BJ (cell line): Measurements from ENCODE around the gene ZIC4. TPM values are rescaled to one million over a fixed set of nuclear protein-coding genes. Genes with fewer than 3 reads are reported as not detected.

ENCODE experiments used
- CTCF ChIA-PET: fragments of 350-600 bp; formaldehyde crosslinking; extraction: SDS; loops from one replicate; lab custom pipeline; 2021; ENCODE audit warnings: antibody characterized with exemption, inconsistent platforms; lab: Yijun Ruan, JAX
- POLR2A ChIA-PET: fragments of 300-600 bp; sonication (Branson Sonifier 250); formaldehyde crosslinking; extraction: SDS; loops from one replicate; lab custom pipeline; 2021; ENCODE audit warnings: antibody characterized with exemption; lab: Charles Lee
- DNase-seq: peaks from one replicate; pipeline ENCODE4 v3.0.0-alpha.2; 2011; ENCODE audit warnings: low read depth
- H3K27me3 ChIP-seq: 2 replicates; pipeline ENCODE4 v1.6.0; 2011; ENCODE audit warnings: low read length; ENCODE audit not compliant: control insufficient read depth, insufficient read depth
- H3K36me3 ChIP-seq: 2 replicates; pipeline ENCODE4 v1.5.1; 2011; ENCODE audit warnings: low read length; ENCODE audit not compliant: control insufficient read depth, insufficient read depth
- H3K4me3 ChIP-seq: 2 replicates; pipeline ENCODE4 v1.5.1; 2011; ENCODE audit warnings: low read depth, mild to moderate bottlenecking, control low read depth, low read length
- polyA plus RNA-seq: library from polyadenylated mRNA; depleted of rRNA; stranded (reverse); fragments of >200 nt; gene quantifications from 2 replicates; pipeline ENCODE4 v1.2.3, GENCODE V29; 2011
- TF ChIP-seq, protein P1 (sequence below): IDR thresholded peaks from 2 replicates; pipeline ENCODE4 v1.5.1; 2011; ENCODE audit warnings: low read depth, mild to moderate bottlenecking, control low read depth, inconsistent platforms, low read length, moderate library complexity; ENCODE audit not compliant: insufficient read depth

Gene ZIC4
- polyA plus RNA-seq, 1 experiment, result 3.2 TPM

- Histone ChIP-seq H3K4me3 (no peak overlapping the region), H3K36me3 (no peaks in the 10 kb centered on the region), H3K27me3 (peaks cover 16% of the 10 kb centered on the region)
- TF ChIP-seq, protein P1, sequence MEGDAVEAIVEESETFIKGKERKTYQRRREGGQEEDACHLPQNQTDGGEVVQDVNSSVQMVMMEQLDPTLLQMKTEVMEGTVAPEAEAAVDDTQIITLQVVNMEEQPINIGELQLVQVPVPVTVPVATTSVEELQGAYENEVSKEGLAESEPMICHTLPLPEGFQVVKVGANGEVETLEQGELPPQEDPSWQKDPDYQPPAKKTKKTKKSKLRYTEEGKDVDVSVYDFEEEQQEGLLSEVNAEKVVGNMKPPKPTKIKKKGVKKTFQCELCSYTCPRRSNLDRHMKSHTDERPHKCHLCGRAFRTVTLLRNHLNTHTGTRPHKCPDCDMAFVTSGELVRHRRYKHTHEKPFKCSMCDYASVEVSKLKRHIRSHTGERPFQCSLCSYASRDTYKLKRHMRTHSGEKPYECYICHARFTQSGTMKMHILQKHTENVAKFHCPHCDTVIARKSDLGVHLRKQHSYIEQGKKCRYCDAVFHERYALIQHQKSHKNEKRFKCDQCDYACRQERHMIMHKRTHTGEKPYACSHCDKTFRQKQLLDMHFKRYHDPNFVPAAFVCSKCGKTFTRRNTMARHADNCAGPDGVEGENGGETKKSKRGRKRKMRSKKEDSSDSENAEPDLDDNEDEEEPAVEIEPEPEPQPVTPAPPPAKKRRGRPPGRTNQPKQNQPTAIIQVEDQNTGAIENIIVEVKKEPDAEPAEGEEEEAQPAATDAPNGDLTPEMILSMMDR, result no peak
- no peak for DNase-seq
- ChIA-PET POLR2A (no interaction called here), CTCF (interaction anchor here (1.7 kb wide), 1 partner anchor 12 kb away, joined by 4 read pairs; no protein-coding TSS in a partner anchor)
Measured at GRCh38 chr3:147405231-147406027, 914 bp downstream of the ZIC4 start.

DNA sequence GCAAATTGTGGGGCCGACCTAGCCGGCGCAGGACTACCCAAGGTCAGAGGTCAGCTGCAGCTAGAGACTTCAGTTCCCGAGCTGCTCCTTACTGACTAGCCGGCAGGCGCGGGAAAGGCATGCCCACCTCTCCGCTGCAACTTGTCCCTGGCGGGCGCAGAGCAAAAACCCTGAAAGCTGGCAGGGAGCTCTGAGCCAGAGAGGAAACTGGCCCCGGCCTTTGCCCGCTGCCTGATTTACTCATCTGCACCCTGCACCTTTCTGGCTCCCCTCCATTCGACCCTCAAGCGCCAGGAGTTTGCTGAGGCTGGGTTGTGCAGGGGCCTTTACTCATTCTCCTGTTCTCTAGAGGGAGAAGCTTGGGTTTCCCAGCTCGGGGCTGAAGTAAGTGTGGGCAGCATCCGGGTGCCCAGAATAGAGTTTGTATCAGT is 1.5 kb downstream of the ZIC4 start:
- CTCF ChIA-PET, result interaction anchor here (1.7 kb wide), 1 partner anchor 11 kb away, joined by 4 read pairs; no protein-coding TSS in a partner anchor
- no peak for DNase-seq
- TF ChIP-seq, protein P1, result no peak
- no peak overlapping the region for H3K4me3 ChIP-seq
- POLR2A ChIA-PET, result no interaction called here
- peaks cover 16% of the 10 kb centered on the region for H3K27me3 ChIP-seq
- no peaks in the 10 kb centered on the region for H3K36me3 ChIP-seq

GRCh38 chr3:147404000-147404799 is 2.1 kb downstream of the ZIC4 start:
- POLR2A ChIA-PET, result no interaction called here
- H3K27me3 ChIP-seq, result peaks cover 14% of the 10 kb centered on the region
- CTCF ChIA-PET, result interaction anchor here (1.1 to 1.7 kb wide), 2 partner anchors 11 to 21 kb away, joined by 3 to 4 read pairs; no protein-coding TSS in a partner anchor
- H3K36me3 ChIP-seq, result no peaks in the 10 kb centered on the region
- no peak for DNase-seq
- TF ChIP-seq, protein P1, result no peak
- H3K4me3 ChIP-seq, result no peak overlapping the region

DNA sequence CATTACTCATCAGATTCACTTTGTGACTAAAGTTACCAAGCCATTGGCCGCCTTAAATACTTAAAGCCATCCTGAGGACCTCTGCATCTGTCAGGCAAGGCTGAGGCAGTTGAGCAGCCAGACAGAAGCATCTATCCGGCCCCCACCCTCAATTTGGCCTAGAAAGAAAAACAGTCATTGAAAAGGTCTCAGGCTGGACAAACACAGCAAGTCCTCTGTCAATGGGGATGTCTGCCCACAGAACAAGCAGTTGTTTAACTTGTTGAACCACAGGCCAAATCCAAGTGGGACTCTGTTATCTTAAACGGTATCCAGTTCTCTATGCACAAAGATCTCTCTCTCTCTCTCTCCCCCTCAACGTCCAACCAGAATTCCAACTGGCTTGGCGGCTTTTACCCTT is 2.8 kb downstream of the ZIC4 start:
- CTCF ChIA-PET, result interaction anchor here (1.1 kb wide), 1 partner anchor 22 kb away, joined by 3 read pairs; no protein-coding TSS in a partner anchor

More for the DNA sequence above, 2.8 kb downstream of the ZIC4 start:
- Histone ChIP-seq H3K36me3 (no peaks in the 10 kb centered on the region), H3K27me3 (peaks cover 13% of the 10 kb centered on the region), H3K4me3 (no peak overlapping the region)
- POLR2A ChIA-PET, result no interaction called here
- TF ChIP-seq, protein P1, result no peak
- DNase-seq, result no peak
